HCT116 (cell line): Measurements from ENCODE around the gene CLSTN3.

Experiments
- POLR2AphosphoS5 ChIP-seq: IDR thresholded peaks from 2 replicates; pipeline ENCODE4 v1.6.1; 2011; ENCODE audit warnings: mild to moderate bottlenecking, low read depth, low read length, moderate library complexity
- TCF7L2 ChIP-seq: IDR thresholded peaks from 2 replicates; pipeline ENCODE4 v1.7.0; 2011; ENCODE audit warnings: borderline replicate concordance, inconsistent platforms; ENCODE audit not compliant: insufficient read depth, insufficient read length; ENCODE audit errors: extremely low read depth
- TF ChIP-seq, protein P1 (sequence below): IDR thresholded peaks from 2 replicates; pipeline ENCODE4 v1.6.1; 2011; ENCODE audit warnings: mild to moderate bottlenecking, low read length, moderate library complexity; ENCODE audit not compliant: insufficient replicate concordance; ENCODE audit errors: extremely low read depth

GRCh38 chr12:7093486-7093885 is 36.7 kb upstream of the CLSTN3 start:
- TF ChIP-seq, protein P1, sequence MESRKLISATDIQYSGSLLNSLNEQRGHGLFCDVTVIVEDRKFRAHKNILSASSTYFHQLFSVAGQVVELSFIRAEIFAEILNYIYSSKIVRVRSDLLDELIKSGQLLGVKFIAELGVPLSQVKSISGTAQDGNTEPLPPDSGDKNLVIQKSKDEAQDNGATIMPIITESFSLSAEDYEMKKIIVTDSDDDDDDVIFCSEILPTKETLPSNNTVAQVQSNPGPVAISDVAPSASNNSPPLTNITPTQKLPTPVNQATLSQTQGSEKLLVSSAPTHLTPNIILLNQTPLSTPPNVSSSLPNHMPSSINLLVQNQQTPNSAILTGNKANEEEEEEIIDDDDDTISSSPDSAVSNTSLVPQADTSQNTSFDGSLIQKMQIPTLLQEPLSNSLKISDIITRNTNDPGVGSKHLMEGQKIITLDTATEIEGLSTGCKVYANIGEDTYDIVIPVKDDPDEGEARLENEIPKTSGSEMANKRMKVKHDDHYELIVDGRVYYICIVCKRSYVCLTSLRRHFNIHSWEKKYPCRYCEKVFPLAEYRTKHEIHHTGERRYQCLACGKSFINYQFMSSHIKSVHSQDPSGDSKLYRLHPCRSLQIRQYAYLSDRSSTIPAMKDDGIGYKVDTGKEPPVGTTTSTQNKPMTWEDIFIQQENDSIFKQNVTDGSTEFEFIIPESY: no peak
- no peak for TF ChIP-seq TCF7L2
- no peak for TF ChIP-seq POLR2AphosphoS5
